ENCODE data around the gene ZDHHC18.
A peak's percentile ranks its signal among the peaks of the same experiment; 100 is the strongest.

ZDHHC18 gene

DNA sequence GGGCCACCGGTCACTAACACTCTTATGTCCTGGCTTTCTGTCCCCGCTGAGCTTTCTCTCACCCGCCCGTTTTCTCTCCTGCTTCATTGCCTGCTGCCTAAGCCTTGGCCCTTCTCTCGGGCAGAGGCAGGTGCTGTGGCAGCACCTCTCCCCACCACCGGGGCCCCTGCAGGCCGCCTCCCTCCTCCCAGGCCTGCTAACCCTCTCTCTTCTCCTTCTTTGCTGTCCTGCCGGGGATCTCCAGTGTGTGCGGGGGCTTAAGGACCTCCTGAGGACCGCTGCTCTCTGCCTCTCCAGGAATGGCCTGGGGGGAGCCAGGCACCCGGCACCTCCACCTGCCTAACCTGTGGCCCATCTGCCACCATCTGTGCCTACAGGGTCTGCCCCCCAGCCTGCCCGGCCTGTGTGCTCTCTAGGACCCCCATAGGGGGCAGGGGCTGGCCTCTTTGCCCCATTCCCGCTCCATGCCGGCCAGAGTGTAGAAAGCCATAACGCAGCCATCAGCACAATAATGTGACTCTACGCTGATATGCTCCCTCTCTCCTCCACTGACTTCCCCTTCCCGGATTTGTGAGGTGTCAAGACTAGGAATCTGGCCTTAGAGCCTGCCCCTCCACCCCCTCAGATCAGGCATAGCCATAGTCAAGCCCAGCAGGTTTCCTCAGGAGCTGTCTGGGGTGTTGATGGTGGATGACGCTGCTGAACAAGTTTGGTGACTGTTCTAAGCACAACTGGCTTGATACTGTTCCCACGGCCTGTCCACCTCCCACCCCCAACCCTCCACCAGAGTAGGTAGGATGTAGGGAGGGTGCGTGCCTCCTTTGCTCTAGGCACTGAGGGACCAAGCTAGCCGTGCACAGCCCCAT lies 30.3 kb downstream of the ZDHHC18 start:
- DNase-seq (ENCODE audit: low read depth) = no peak
- TF ChIP-seq, protein P1, sequence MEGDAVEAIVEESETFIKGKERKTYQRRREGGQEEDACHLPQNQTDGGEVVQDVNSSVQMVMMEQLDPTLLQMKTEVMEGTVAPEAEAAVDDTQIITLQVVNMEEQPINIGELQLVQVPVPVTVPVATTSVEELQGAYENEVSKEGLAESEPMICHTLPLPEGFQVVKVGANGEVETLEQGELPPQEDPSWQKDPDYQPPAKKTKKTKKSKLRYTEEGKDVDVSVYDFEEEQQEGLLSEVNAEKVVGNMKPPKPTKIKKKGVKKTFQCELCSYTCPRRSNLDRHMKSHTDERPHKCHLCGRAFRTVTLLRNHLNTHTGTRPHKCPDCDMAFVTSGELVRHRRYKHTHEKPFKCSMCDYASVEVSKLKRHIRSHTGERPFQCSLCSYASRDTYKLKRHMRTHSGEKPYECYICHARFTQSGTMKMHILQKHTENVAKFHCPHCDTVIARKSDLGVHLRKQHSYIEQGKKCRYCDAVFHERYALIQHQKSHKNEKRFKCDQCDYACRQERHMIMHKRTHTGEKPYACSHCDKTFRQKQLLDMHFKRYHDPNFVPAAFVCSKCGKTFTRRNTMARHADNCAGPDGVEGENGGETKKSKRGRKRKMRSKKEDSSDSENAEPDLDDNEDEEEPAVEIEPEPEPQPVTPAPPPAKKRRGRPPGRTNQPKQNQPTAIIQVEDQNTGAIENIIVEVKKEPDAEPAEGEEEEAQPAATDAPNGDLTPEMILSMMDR (IDR thresholded peaks at IDR 0.05; ENCODE audit: control insufficient read depth, insufficient read depth, low read depth, low read length, missing control alignments) = no peak
- H3K4me3 ChIP-seq (ENCODE audit: control insufficient read depth, low read depth, low read length) = no peak overlapping the region

DNA sequence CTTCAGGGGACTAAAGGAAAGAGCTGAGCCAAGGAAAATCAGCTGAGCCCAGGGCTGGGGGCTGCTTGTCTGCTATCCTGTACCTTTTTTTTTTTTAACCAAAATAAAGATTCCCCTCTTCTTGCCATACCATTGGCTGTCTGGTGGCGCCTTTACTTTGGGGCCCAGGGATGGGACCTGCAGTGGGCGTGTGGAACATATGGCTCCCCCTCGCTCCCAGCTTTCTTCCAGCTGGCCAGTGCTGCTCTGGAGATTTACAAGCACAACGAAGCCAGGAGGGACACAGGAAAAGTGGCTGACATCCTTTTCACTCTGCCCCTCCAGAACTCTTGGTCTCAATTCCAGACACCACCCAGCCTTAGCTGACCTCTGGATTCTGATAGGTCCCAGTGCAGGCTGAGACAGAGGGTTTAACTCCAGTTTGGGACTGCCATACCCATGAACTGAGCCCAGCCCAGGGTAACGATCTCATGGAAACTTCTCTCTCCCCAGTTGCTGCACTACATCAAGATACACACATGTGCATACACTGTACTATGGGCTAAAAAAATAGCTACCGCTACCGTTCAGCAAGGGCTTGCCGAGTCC lies 31.1 kb downstream of the ZDHHC18 start:
- TF ChIP-seq, protein P1 (IDR thresholded peaks at IDR 0.05; ENCODE audit: control insufficient read depth, insufficient read depth, low read depth, low read length, missing control alignments) = no peak
- no peak for DNase-seq (ENCODE audit: low read depth)
- no peak overlapping the region for H3K4me3 ChIP-seq (ENCODE audit: control insufficient read depth, low read depth, low read length)

DNA sequence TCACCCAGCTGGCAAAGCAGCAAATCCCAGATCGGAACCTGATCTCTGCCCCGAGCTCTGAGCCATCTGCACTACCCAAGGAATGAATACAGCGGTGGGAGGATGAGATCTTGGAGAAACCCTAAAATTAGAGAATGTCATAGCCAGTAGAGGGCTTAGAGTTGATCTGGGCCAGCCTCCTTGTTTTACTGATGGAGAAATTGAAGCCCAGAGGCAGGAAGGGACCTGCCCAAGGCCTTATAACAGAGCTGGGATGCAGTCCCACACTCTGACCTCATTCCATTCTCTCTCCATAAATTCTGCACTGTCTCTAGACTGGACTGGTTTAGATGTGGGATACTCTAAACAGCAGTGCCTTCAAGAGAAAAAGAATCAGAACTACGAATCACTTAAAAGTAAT lies 31.7 kb downstream of the ZDHHC18 start:
- TF ChIP-seq, protein P1 (IDR thresholded peaks at IDR 0.05; ENCODE audit: control insufficient read depth, insufficient read depth, low read depth, low read length, missing control alignments) = no peak
- H3K4me3 ChIP-seq (ENCODE audit: control insufficient read depth, low read depth, low read length) = no peak overlapping the region

DNA sequence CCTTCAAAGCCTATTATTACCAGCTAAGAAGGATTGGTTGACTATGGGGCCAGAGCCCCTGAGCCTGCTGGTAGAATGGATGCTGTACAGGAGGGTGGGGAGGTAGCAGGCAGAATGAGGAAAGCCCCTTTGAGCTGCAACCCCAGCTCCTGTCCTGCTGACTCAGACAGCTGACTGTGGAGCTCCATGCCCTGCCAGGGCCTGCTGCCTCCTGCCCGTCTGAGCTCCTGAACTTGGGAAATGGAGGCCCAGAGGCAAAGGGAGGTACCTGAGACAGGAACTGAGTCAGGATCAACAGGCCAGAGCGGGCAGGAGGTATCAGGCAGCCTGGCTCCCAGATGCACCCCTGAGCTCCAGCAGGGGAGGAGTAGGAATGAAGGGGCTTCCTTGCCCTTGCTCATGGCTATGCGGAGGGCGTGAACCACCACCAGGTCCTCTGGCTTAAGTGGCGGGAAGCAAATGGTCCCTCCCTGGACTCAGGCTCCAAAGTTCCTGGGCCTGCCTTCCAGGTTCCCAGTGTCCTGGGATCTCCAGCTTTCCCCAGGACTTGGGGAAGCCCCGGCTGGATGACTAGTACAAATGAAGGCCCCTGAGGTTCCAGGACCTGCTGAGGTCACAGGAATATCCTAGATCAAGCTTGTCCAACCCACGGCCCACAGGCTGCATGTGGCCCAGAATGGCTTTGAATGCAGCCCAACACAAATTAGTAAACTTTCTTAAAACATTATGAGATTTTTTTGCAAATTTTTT lies 32.6 kb downstream of the ZDHHC18 start:
- TF ChIP-seq, protein P1 (IDR thresholded peaks at IDR 0.05; ENCODE audit: control insufficient read depth, insufficient read depth, low read depth, low read length, missing control alignments) = no peak
- no peak for DNase-seq (ENCODE audit: low read depth)

More for the DNA sequence above, 31.7 kb downstream of the ZDHHC18 start:
- no peak for DNase-seq (ENCODE audit: low read depth)

DNA sequence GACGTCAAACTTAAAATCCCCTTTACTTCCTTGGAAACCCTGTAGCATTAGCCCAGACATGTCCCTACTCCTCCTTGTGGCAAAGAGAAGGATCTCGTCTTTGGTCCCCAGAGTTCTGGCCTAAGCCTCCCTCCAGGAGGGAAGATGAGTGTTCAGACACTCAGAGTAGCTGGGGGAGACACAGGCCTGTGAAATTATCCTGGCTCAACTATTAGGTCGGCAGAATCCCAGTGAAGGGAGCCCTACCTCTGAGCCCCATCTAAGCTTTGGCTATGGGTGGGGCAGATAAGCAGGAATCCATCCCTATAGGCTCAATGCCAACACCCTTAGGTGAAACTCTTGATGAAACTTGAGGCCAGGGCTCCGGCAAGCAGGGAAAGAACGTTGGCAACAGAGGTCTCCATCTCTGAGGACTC lies 34.8 kb downstream of the ZDHHC18 start:
- peak; percentile 14 for DNase-seq (ENCODE audit: low read depth)
- H3K4me3 ChIP-seq (ENCODE audit: control insufficient read depth, low read depth, low read length) = no peak overlapping the region
- TF ChIP-seq, protein P1 (IDR thresholded peaks at IDR 0.05; ENCODE audit: control insufficient read depth, insufficient read depth, low read depth, low read length, missing control alignments) = peak; percentile 44

More for the DNA sequence above, 32.6 kb downstream of the ZDHHC18 start:
- no peak overlapping the region for H3K4me3 ChIP-seq (ENCODE audit: control insufficient read depth, low read depth, low read length)

DNA sequence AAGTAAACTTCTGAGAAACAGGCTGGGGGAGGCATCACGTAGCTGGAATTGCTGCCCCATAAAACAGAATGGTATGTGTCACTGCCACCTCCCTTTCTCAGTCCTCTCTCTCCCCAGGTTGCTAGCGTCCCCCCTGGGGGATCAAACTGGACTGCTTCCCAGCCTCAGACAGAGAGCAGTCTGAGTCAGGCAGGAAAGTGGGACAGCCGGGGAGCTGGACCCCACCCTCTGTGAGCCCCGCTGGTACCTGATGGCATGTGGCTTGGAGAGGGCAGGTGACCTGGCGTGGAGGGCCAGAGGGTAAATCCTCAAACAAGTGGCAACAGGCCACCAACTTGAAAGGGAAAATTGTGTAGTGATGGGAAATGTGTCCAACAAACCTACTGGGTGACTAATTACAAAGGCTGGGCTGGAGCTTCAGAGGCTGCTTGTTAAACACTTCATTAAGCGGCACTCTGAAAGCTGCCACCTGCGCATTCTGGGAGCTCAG lies 35.4 kb downstream of the ZDHHC18 start:
- TF ChIP-seq, protein P1 (IDR thresholded peaks at IDR 0.05; ENCODE audit: control insufficient read depth, insufficient read depth, low read depth, low read length, missing control alignments) = no peak
- H3K4me3 ChIP-seq (ENCODE audit: control insufficient read depth, low read depth, low read length) = no peak overlapping the region
- DNase-seq (ENCODE audit: low read depth) = no peak
